Inferior parietal cortex (tissue), 1 donor: Measurements from ENCODE around the gene L3MBTL3.
"Not testable (repeated sequence)": the region's sequence is repeated elsewhere in the genome, so short reads cannot be mapped to it uniquely, and the experiment has no call there.

Experiments
- DNase-seq: peaks from one replicate; pipeline ENCODE4 v3.0.0-alpha.2; 2016; ENCODE audit errors: extremely low spot score

Gene L3MBTL3

DNA sequence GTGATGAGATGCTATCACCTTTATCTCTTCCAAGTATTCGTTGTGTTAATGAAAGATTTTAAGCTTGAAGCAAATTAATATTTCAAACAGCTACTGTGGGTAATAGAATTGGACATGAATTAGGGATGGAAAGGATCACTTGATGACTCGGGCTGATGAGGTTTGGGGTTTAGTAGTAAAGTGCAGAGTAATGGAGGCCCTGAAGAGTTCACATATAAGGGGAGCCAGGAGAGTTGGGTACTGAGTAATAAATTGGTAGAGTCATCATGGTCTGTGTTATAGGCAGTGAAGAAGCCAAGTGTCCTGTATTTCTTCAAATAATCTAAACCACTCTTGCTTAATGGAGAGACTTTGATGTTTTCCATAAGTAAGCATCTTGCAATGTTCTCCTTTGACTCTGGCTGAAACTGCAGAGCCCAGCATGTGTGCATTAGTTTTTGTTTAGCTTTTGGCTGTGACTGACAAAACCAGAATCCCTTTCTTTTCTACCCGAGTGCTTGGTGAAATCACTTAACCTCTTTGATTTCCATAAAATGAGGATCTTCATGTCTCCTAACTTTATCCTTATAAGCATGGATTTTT lies 57.6 kb downstream of the L3MBTL3 start:
- no peak for DNase-seq

DNA sequence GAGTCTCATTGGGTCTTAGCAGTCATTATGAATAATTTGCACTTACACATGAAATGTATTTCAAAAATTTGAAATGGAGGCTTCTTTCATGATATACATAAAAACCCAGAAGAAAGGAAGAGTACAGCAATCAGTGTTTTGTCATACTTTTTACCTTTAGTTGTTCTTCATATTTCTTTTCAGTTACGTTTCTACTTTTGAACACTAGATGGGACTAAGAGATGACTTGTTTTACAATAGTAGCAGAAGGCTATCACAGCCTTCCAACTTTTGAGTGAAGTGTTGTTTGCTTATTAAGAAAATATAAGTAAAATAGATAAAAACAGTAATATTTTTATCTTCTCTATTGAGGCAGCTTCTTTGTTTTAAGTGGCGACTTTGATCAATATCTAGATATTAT lies 58.1 kb downstream of the L3MBTL3 start:
- DNase-seq, result no peak

DNA sequence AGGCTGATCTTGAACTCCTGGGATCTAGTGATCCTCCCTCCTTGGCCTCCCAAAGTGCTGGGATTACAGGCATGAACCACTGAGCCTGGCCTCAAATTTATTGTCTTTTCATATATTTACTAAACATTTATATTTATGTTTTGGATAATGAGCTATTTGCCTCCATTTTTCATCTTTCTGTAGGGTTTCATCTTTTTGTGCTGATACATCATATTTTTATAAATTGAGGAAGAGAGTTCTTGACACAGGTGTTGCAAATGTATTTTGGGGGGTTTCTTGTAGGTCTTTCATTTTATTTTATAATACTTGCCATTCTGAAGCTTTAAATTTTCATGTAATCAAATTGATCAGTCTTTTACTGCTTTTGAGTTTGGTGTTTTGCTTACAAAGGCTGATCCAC lies 72.4 kb downstream of the L3MBTL3 start:
- no peak for DNase-seq

DNA sequence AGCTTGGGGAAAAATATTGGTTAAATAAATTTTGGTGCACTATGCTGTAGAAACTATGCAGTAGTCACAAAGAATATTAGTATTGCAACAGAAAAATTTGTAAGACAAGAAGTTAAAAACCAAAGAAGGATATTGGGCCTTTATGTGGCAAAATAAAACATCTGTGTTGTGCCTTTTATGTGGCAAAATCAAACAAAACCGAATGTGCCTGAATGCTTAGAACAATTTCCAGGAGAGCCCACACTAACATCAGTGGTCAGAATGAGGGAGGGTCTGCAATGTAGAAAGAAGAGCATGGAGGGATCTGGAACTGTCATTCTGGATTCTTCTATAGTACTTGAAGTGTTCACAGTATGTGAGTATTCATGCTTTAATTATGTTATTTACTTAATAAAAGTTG lies 75.2 kb downstream of the L3MBTL3 start:
- DNase-seq, result no peak

DNA sequence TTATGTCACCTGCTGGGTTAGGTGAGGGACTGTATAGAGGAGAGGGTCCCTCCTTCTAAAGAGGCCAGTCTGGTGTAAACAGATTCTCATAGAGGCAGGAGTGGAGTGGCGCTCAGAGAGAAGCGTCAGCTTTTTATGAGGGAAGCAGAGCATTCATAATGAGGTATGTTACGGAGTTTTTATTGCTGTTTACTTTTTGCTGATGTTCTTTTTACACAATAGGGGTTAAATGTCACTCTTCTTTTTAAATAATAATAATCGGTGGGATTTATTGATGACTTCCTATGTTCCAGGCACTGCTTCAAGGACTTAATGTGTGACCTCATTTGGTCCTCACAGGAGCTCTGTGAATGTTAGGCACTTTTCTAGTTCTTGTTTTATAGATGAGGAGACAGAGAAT lies 79.9 kb downstream of the L3MBTL3 start:
- DNase-seq, result no peak

DNA sequence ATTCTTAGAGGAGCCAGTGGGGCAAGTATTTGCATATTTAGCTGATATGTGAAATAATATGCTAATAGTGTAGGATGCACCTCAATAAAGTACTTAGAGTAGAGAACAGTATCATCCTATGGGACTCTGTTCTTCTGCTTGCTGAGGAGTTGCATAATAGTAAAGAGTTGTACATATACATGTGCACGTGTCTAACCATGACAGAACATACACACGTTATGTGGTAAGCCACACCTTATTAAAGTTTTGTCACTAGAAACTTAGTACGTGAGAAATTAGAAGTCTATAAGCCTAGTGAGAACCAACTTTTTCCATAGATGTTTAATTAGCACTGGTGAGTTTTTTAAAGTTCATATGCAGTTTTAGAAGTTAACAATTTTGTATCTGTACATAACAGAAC lies 80.7 kb downstream of the L3MBTL3 start:
- DNase-seq, result no peak

DNA sequence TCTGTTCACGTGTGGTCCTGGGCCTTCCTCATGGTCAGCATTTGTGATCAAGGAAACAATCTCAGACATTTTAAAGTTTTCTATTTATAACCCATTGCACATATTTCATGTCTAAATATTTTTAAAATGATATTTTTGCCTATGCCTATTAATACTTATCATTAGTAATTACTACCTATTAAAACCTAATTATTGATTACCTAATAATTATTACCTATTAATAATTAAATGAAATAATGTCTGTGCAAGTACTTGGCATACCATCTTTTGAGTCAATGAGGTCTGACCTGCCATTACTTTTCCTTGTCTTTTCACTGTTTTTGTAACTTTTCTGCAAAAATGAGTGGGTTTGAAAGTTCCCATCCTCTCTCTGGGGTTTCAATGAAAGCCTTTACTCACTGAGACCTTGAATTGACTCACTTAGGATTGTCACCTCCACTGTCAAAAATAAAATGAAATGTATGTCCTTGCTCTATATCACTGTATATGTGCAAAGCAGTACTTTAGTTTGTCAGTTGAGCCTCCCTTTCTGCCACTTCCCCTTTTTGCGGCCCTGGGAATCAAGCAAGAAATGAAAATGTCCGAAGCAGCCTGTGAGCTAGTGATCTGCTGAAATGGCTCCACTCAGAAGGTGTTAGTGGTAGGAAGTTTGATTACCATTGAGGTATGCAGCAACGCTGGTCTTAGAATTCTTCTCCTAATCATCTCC lies 87.8 kb downstream of the L3MBTL3 start:
- no peak for DNase-seq

DNA sequence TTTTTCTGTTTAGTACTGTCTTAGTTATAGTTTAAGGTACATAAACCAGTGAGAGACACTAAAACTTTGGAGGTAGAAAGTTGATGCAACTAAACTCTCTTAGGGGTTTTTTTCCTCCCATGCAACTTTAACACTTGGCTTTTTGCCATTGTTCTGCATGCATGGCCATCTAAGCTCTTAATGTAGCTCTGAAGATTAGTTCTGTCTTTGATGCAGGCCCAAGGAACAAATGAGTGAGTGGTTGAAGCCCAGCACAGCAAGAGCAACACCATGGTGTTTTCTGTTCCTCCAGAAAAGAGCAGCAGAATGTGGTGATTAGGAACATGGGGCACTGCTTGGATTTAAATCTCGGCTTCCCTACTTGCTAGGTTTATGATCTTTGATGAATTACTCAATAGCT lies 89.3 kb downstream of the L3MBTL3 start:
- DNase-seq, result no peak

DNA sequence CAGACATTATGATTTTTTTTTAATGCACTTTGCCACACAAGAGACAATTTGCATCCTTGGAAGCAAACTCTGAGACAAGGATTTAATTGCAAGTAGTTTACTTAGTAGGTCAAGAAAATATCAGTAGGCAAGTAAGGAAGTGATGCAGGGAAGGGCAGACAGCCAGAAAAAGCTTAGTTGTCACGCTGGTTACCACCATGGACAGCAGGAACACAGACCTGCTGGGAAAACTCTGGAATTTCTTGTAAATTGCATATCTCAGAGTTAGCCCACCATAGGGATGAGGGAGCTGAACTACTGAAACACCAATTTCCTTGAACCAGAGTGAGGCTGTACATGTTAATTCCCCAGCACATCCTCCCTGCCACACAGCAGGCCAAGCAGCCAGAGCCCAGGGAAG lies 92.7 kb downstream of the L3MBTL3 start:
- DNase-seq, result no peak

DNA sequence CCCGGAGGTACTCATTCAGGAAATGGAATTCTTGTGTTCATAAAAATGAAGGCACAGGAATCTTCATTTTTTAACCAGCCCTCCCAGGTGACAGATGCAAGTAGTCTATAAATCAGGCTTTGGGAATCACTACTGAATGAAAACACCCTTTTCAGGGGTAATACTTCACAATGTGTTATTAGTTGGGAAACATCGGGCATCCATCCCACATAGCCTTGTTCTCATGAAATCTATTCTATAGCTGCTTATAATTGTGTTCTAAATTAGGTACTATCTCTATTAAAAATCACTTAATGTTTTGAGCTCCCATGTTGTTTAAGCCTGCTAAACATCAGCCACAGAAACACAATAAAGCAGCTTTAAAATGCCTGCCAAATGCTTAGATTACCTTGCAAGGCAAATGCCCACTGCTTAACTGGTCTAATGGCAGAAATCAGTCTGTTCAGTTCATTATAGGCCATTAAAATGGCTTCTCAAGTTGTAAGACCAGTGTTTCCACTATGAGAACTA lies 94.9 kb downstream of the L3MBTL3 start:
- no peak for DNase-seq

DNA sequence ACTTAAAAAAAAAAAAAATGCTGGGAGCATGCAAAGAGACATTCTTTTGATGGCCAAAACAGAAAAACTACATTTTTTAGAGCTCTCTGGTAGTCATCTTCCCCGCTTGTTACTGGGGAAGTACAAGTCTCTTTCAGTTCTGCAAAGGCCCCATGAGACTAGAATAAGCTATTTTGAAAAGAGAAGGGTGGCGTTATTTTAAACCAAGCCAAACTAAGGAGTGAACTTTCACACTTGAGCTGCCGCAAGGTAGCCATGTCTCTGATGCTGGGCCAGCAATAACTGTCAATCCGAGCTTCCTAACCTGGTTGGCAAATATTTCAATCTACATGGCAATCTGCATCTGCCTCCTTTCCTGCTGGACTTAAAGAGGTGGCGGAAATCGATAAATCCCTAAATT lies 96.7 kb downstream of the L3MBTL3 start:
- no peak for DNase-seq

DNA sequence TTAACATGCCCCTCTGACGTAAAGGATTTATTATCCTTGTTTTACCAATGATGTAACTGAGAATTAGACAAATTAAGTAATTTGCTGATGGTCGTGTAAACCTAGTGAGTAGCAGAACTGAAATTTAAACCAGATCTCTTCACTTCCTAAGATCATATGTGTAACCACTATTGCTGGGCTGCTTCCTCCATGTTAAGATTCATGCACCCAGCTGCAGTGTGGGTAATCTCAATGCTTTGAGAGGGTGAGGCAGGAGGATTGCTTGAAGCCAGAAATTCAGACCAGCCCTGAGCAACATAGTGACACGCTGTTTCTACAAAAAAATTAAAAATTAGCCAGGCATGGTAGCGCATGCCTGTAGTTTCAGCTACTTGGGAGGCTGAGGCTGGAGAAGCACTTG lies 97.9 kb downstream of the L3MBTL3 start:
- DNase-seq, result no peak

DNA sequence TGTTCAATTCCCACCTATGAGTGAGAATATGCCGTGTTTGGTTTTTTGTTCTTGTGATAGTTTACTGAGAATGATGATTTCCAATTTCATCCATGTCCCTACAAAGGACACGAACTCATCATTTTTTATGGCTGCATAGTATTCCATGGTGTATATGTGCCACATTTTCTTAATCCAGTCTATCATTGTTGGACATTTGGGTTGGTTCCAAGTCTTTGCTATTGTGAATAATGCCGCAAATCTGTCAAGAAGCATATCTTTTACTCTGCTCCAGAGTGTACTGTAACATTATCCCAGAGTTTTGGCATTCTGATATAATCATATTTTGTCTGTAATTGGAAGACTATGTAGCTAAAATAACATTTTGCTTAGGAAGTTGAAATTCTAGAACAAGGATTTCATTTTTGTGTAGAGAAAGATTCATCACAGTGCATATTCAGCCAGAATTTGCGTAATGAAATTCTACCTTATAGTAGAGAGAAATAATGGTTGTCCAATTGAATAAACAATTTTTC lies 98.9 kb downstream of the L3MBTL3 start:
- DNase-seq, result not testable (repeated sequence)

DNA sequence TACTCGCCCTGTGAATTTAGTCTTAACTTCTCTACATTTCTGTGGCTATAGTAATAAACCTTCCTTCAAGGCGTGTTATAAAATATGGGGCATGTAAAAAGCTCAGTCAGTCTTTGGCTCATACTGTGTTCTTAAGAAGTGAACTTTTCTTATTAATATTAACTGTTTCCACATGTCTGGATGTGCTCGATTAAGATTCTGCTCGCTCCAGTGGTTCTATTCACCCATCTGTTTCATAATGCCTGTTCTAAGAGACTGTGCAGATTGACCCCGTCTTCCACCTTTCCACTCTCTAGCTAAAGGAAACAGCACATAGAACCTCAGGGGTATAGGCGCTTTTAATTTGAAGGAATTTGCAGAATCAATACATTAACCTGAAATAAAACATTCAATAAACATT lies 99.9 kb downstream of the L3MBTL3 start:
- no peak for DNase-seq

DNA sequence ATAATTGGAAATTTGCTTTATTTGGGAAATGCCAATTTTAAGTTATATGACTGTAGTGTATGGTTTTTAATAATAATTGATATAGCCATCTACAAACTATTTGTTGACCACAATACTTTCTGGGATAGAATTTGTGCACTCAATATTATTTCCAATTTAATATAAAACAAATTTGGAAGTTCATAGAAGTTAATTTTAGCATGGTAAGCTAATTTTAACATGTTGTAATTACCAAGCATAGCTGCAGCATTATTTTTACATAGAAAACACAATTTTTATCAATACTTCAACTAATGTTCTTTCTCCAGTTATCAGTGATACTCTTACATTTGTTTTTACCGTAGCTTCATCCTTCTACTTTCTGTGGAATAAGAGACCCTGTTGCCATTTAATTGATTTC lies 100.8 kb downstream of the L3MBTL3 start:
- no peak for DNase-seq

DNA sequence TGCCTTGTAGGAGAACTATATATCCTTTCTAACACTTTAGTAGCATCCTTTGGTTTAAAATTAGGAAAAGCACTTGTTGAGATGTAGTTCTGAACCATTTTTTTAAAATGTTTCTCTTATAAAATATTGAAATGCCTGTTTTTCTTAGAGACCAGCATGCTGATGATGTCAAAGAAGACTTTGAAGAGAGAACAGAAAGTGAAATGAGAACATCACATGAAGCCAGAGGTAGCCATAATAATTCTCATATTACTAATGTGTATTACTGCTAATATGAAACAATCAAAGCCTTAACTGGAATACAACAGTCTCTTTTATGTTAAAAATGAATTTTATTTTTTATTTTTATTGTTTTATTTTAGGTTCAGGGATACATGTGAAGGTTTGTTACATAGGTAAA lies 102.3 kb downstream of the L3MBTL3 start:
- DNase-seq, result no peak

DNA sequence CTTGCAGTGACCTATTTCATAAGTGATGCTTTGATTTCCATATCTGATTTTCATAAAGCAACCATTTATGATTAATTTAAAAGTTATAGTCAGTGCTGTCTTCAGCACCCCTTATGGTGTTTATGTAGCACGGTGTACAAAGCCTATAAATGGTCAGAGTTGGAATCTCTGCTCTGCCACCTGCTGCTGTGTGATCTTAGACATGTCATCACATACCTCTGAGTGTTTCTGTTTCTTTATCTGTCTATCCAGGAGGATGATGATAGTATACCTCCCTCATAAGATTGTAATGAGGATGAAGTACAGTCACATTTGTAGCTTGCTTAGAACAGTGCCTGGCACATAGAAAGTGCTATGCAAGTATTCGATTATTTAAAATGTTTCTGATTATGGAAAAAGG lies 103.9 kb downstream of the L3MBTL3 start:
- DNase-seq, result no peak

DNA sequence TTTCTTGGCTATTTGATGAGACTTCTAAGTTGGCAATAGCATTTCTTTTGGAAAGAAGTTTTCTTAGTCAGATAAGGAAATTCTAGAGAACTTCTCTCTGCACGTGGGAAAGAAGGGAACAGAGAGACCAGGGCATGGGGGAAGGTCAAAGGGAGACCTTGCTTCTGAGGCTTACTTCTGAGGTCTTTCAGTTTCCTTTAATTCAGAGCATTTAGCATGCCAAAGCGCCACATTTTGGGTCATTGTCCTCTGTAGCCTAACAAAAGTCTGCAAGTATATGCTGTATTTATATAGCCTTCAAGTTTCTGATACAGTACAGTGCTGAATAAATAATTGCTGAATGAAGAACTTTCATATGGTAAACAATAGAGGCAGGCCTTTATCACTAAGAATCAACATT lies 108.8 kb downstream of the L3MBTL3 start:
- DNase-seq, result no peak

DNA sequence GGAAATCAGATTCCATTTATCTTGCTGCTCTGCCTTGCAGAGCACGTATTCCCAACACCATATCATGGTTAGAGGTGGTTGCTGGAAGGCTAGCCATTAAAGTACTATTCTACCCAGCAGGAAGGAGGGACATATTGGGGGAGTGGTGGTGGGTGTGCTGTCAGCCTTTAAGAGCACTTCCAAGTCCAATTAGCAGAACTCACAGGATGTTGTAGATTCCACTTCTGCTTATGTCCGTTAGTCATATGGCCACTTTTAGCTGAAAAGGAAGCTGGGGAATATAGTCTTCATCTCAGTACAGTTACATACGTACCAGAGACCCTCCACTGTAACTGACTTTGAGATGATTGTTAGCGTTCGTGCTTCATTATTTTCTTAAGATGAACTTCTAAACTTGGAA lies 109.9 kb downstream of the L3MBTL3 start:
- no peak for DNase-seq

DNA sequence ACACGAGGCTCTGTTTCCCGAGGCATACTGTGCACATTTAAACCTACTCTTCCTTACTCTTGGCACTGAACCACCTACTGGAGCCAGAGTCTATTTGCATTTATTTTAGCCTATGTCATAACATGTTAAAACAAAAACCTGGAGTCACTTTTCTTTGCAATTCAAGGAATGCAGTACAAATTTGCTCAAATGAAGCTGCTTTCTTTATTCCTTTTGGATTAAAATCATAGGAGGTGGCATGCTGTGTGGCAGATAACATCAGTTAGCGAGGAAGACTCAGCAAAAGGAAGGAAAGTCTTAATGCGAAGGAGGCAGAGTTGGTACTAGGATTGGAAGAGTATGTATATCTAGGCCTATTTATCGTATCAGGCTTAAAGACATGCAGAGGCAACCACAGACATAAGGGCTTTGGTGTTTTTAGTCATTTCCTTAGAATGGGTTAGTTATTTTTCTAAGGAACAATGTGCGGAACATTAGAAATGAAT lies 111.4 kb downstream of the L3MBTL3 start:
- no peak for DNase-seq

DNA sequence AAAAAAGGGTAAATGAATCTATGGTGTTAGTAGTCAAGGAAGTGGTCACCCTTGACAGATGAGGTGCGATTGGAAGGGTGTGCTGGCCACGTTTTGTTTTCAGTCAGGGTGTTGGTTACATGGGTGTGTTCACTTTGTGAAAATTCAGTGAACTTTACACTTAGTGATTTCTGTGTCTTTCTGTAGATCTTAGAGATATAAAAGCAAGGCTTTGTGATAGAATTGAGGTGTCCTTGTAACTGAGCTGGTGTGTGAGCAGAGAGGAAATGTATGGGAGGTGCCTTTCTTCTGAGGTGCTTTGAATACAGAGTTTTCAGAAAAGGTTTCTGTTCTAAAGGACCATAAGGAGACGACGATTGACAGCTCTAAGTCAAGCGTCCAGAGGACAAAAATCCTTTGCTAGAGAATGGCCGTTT lies 113.9 kb downstream of the L3MBTL3 start:
- no peak for DNase-seq

DNA sequence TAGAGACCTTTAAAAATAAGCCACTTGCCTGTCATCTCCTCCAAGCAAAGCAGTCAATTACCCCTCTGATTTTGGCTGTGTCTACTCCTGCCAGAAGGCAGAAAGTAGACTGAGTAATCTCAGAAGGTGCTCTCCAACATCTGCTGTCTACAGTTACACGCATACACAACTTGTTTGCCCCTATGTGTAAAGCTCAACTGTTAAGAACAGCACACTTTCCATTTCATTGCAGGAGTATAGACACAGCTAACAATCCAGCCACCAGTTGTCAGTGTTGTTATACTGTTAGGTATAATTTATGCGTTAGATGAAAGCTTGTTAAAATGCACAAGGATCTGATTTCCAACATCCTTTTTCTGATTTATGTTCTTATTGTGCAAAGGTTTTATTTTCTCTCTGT lies 116.2 kb downstream of the L3MBTL3 start:
- no peak for DNase-seq

DNA sequence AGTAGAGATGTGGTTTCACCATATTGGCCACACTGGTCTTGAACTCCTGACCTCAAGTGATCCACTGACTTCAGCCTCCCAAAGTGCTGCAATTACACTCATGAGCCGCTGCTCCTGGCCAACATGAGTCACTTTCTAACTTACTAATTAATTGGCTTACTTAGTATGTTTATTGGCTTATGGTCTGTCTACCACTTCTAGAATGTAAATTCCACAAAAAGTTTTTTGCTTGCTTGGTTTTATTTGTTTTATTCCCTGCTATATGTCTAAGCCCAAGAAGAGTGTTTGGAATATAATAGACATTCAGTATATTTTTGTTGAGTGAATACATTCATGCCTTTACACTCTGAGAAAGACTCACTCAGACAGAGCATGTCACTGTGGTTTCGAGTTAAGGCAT lies 118.4 kb downstream of the L3MBTL3 start:
- DNase-seq, result no peak
